ENCODE measurements around the gene C19orf81. TPM values are rescaled to one million over a fixed set of nuclear protein-coding genes. Genes with fewer than 3 reads are reported as not detected.

Gene C19orf81
- polyA plus RNA-seq, 1 donor from 2014 or later: 28.3 TPM

GRCh38 chr19:50695251-50696093, 46.2 kb downstream of the C19orf81 start:
- H2AFZ ChIP-seq (ENCODE audit: low read depth, low read length): peak overlapping the region; percentile 27
- no peaks in the 10 kb centered on the region for H3F3A ChIP-seq (ENCODE audit: insufficient read depth, low read length, poor library complexity, severe bottlenecking)
- H3K4me2 ChIP-seq (ENCODE audit: low read length): peak overlapping the region; percentile 95
- no peaks in the 10 kb centered on the region for H3K36me3 ChIP-seq (ENCODE audit: insufficient read depth, low read length)
- TF ChIP-seq MXI1 (conservative IDR thresholded peaks at IDR 0.05; ENCODE audit: poor library complexity, severe bottlenecking) (peak; percentile 85), POLR2AphosphoS5 (IDR thresholded peaks at IDR 0.05) (peak; percentile 90), CTCF (IDR thresholded peaks at IDR 0.05; ENCODE audit: poor library complexity, severe bottlenecking) (no peak), EZH2 (IDR thresholded peaks at IDR 0.05; ENCODE audit: borderline replicate concordance, insufficient read depth, low read length, poor library complexity, severe bottlenecking) (no peak), EP300 (conservative IDR thresholded peaks at IDR 0.05; ENCODE audit: poor library complexity, severe bottlenecking) (peak; percentile 35), RAD21 (conservative IDR thresholded peaks at IDR 0.05) (no peak), SMC3 (conservative IDR thresholded peaks at IDR 0.05; ENCODE audit: poor library complexity) (peak; percentile 8), REST (IDR thresholded peaks at IDR 0.05; ENCODE audit: borderline replicate concordance) (peak; percentile 80), TAF1 (IDR thresholded peaks at IDR 0.05; ENCODE audit: low read depth) (peak; percentile 79)
- H3K79me2 ChIP-seq (replicated peaks; ENCODE audit: insufficient read depth, low read length): peaks cover 26% of the 10 kb centered on the region
- H3K9ac ChIP-seq (ENCODE audit: low read length): peak overlapping the region; percentile 96
- no peaks in the 10 kb centered on the region for H3K9me2 ChIP-seq (ENCODE audit: insufficient read depth, low read length)
- no peaks in the 10 kb centered on the region for H3K9me3 ChIP-seq (ENCODE audit: low read length)
- H4K20me1 ChIP-seq (ENCODE audit: insufficient read depth): no peaks in the 10 kb centered on the region
- H3K27me3 ChIP-seq (ENCODE audit: insufficient read depth, low read depth, low read length): no peaks in the 10 kb centered on the region
- peak overlapping the region; percentile 85 for H3K27ac ChIP-seq (ENCODE audit: low read length)
- H3K4me3 ChIP-seq (ENCODE audit: low read length): peak overlapping the region; percentile 86

DNA sequence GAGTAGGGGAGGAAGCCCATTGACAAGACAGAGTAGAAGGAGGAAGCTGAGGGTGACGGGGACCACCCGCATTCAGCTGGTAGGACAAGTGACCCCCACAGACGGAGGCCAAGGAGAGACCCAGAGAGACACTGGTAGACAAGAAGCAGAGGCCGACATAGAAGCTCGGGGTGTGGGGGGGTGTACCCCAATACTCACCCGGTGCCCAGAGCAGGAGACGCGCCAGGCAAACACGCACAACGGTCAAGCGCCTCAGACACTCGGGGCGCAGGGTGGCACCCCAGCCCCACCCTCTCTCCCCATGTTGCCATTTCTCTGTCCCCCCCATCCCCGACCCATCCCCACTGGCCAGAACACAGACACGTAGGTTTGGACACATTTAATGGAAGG, 46.8 kb downstream of the C19orf81 start:
- Histone ChIP-seq H3K36me3 (ENCODE audit: insufficient read depth, low read length) (no peaks in the 10 kb centered on the region), H3K27me3 (ENCODE audit: insufficient read depth, low read depth, low read length) (no peaks in the 10 kb centered on the region), H3K4me3 (ENCODE audit: low read length) (peak overlapping the region; percentile 86), H3K79me2 (replicated peaks; ENCODE audit: insufficient read depth, low read length) (peaks cover 21% of the 10 kb centered on the region), H3K9me2 (ENCODE audit: insufficient read depth, low read length) (no peaks in the 10 kb centered on the region), H3K9me3 (ENCODE audit: low read length) (no peaks in the 10 kb centered on the region), H3K9ac (ENCODE audit: low read length) (peak overlapping the region; percentile 96), H3K27ac (ENCODE audit: low read length) (peak overlapping the region; percentile 85), H4K20me1 (ENCODE audit: insufficient read depth) (no peaks in the 10 kb centered on the region), H2AFZ (ENCODE audit: low read depth, low read length) (no peak overlapping the region), H3F3A (ENCODE audit: insufficient read depth, low read length, poor library complexity, severe bottlenecking) (no peaks in the 10 kb centered on the region), H3K4me2 (ENCODE audit: low read length) (peak overlapping the region; percentile 95)
- TF ChIP-seq TAF1 (IDR thresholded peaks at IDR 0.05; ENCODE audit: low read depth) (no peak), POLR2AphosphoS5 (IDR thresholded peaks at IDR 0.05) (no peak), SMC3 (conservative IDR thresholded peaks at IDR 0.05; ENCODE audit: poor library complexity) (no peak), RAD21 (conservative IDR thresholded peaks at IDR 0.05) (no peak), REST (IDR thresholded peaks at IDR 0.05; ENCODE audit: borderline replicate concordance) (no peak), EP300 (conservative IDR thresholded peaks at IDR 0.05; ENCODE audit: poor library complexity, severe bottlenecking) (no peak), MXI1 (conservative IDR thresholded peaks at IDR 0.05; ENCODE audit: poor library complexity, severe bottlenecking) (no peak), CTCF (IDR thresholded peaks at IDR 0.05; ENCODE audit: poor library complexity, severe bottlenecking) (no peak), EZH2 (IDR thresholded peaks at IDR 0.05; ENCODE audit: borderline replicate concordance, insufficient read depth, low read length, poor library complexity, severe bottlenecking) (no peak)
